Skeletal muscle satellite cell (primary cell): ENCODE data around the gene PSMC3. TPM values are rescaled to one million over a fixed set of nuclear protein-coding genes. Genes with fewer than 3 reads are reported as not detected.
"Not testable (repeated sequence)": the region's sequence is repeated elsewhere in the genome, so short reads cannot be mapped to it uniquely, and the experiment has no call there.

ENCODE experiments used
- H3K27me3 ChIP-seq: 2 replicates; pipeline ENCODE4 v1.7.0; 2013; ENCODE audit warnings: low read length; ENCODE audit not compliant: control insufficient read depth, insufficient read depth
- H3K36me3 ChIP-seq: 2 replicates; pipeline ENCODE4 v1.7.0; 2013; ENCODE audit warnings: mild to moderate bottlenecking, control low read depth, low read length; ENCODE audit not compliant: insufficient read depth
- H3K4me1 ChIP-seq: 2 replicates; pipeline ENCODE4 v1.7.0; 2013; ENCODE audit warnings: low read length; ENCODE audit not compliant: control insufficient read depth, insufficient read depth
- H3K4me2 ChIP-seq: 2 replicates; pipeline ENCODE4 v1.7.0; 2013; ENCODE audit warnings: mild to moderate bottlenecking, low read length
- H3K4me3 ChIP-seq: 2 replicates; pipeline ENCODE4 v1.7.0; 2013; ENCODE audit warnings: low read length
- H3K9ac ChIP-seq: 2 replicates; pipeline ENCODE4 v1.7.0; 2013; ENCODE audit warnings: mild to moderate bottlenecking, low read depth, low read length, moderate library complexity
- H3K9me3 ChIP-seq: replicated peaks from 2 replicates; pipeline ENCODE4 v1.7.0; 2013; ENCODE audit warnings: mild to moderate bottlenecking, control low read depth, low read length
- total RNA-seq: library from RNA; depleted of rRNA; stranded (reverse); fragments of >200 nt; gene quantifications from 2 replicates; pipeline ENCODE4 v1.2.3, GENCODE V29; 2012; rRNA removed

The PSMC3 gene
- total RNA-seq: 162 and 194 TPM in 2 replicates

DNA sequence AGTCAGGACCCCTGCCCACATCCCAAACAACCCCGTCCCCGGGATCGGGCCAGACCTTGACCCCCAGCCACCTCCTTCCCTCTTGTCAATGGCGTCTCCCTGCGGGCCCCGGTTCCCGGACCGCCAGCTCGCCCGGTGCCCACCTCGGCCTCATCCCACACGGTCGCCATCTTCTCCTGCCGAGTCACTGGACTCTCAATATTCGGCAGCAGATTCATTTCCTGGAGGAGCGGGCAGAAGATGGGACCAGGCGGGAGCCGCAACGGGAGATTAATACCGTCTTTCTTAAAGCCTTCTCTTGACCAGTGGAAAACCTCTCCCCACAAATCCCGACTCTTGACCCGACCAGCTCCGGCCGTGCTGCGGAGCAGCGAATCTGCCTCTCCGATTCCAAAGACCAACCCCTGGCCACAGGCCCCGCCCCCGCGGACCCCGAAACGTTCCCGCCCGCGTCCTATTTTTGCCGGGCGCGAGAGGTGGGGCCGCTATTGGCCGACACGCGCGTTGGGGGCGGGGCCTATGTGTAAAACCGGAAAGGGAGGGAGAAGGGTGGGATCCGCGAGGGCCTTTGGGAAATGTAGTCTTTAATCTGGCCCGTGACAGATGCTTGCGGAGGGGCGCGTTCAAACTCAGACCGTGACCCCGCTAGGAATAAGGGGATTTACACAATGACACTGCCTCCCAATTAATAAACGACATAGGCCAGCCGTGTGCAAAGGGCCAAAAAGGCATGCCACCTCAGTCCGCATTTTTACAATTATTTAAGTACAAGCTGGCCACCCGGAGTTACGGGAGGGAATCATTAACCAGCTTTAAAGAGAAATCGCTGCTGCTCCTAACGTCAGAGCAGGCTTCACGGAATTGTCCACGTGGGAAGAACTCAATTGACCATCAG, at the start of gene PSMC3:
TSS of gene PSMC3 (minus strand) at position 378 of the 895 bp plus-strand sequence. CDS start at position 218, 160 bp downstream.
- Histone ChIP-seq H3K36me3 (peaks cover 33% of the 10 kb centered on the region), H3K4me3 (peak within 1 kb of the TSS; percentile 92), H3K27me3 (no peaks in the 10 kb centered on the region), H3K9me3 (no peaks in the 10 kb centered on the region), H3K4me1 (peaks cover 19% of the 10 kb centered on the region), H3K9ac (peak within 1 kb of the TSS; percentile 98), H3K4me2 (peak within 1 kb of the TSS; percentile 97)

DNA sequence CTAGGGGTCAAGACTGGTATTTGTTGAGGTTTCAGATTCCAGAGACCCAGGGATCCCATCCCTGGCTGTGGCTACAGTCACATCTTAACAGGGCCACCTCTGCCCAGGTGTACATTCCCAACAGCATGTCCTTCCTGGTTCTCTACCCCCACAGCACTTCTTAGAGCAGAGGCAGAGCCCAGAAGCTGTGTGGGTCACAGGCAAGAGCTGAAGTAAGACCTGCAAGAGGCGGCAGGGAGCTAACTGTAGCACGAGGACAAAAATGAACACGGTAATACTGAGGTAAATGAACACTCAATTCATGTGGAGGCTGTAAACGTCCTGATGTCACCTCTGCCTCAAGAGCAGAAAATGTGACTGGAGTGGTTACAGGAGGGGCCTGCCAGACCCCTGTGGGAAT, 44.4 kb upstream of the PSMC3 start:
- H3K27me3 ChIP-seq: no peaks in the 10 kb centered on the region
- H3K36me3 ChIP-seq: peaks cover 73% of the 10 kb centered on the region
- no peak overlapping the region for H3K4me3 ChIP-seq
- no peaks in the 10 kb centered on the region for H3K9me3 ChIP-seq
- H3K4me2 ChIP-seq: no peak overlapping the region
- H3K4me1 ChIP-seq: peaks cover 31% of the 10 kb centered on the region
- H3K9ac ChIP-seq: no peak overlapping the region

DNA sequence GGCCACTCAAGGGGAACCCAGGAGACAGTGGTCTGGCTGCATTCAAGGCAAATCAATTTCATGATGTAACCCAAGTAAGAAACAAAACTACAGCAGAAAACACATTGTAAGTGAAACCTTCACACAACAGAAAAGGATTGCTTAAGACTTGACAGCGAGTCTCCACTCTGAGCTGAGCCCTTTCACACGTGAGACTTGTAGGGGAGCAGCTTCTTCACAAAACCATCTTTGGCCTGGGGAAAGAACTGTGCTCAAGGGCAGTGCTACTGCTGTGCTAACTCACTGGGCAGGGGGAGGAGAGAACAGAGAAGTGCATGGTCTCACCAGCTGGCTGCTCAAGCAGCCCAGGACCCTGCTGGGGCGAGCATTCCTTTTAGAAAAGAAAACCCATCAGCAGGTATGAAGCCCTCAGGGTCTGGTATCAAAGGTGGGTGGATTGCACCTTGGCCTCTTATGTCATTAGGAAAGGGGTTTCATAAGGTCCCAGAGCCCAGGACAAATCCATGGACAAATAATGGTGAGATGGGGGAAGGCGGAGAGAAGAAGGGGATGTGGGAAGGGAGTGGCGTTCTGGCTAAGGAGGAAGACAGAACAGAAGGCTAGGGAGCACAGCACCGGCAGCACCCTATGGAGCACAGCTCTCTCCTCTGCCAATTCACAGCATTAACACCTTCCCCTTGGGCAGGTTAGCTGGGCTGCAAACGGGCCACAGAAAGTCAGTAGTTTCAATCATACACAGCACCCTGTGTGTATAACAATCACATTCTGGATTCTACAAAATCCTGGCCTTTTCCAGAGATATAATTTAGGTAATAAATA, 43.3 kb upstream of the PSMC3 start:
- Histone ChIP-seq H3K9me3 (no peaks in the 10 kb centered on the region), H3K27me3 (no peaks in the 10 kb centered on the region), H3K4me3 (no peak overlapping the region), H3K9ac (no peak overlapping the region), H3K36me3 (peaks cover 68% of the 10 kb centered on the region), H3K4me1 (peaks cover 42% of the 10 kb centered on the region), H3K4me2 (no peak overlapping the region)

DNA sequence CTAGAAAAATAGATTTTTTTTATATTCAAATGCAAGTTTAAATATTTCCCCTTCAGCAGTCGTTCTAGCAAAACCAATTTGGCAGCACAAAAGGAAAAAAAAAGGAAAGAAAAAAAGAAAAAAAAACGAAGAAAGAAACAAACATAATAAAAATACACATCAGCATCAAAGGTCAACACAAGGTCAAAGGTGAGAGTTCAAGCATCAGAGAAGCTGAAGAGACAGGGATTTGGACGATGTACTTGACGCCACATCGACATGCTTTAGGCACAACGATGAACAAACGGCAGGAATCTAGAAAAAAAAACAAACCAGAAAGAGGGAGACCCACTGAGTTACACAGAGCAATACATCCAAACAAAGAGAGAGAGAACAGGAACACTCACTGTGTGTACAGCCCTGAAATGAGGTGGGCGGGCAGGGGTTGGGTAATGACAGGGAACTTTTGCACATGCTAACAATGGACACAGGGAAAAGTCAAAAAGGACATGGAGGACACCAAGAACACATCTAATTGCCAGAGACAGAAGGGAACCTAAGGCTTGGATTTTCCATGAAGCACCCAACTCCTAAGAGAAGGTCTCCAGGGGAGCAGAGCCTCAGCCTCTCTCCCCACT, 42.5 kb upstream of the PSMC3 start:
- no peak overlapping the region for H3K9ac ChIP-seq
- peaks cover 46% of the 10 kb centered on the region for H3K4me1 ChIP-seq
- H3K27me3 ChIP-seq: no peaks in the 10 kb centered on the region
- H3K36me3 ChIP-seq: peaks cover 70% of the 10 kb centered on the region
- no peaks in the 10 kb centered on the region for H3K9me3 ChIP-seq
- H3K4me2 ChIP-seq: no peak overlapping the region
- no peak overlapping the region for H3K4me3 ChIP-seq

DNA sequence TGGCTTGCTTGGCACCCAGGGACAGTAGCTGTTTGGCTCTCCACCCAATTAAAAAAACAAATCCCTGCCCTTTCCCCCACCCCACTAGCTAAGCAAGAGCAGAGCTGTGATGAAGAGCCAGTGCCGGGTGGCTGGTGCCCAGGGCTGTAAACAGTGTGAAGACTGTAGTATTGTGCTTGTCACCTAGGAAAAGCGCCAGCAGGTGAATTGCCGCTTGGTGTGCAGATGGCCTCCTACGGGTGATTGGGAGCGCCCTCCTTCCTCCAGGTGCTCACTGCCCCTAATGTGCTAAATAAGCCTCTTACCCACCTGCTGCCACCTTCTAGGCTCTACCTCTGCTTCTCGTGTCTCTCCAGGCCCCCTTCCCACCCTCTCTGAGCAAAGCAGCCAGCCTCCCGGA, 41.1 kb upstream of the PSMC3 start:
- Histone ChIP-seq H3K27me3 (no peaks in the 10 kb centered on the region), H3K36me3 (peaks cover 57% of the 10 kb centered on the region), H3K4me1 (peaks cover 46% of the 10 kb centered on the region), H3K9me3 (no peaks in the 10 kb centered on the region), H3K4me2 (peak overlapping the region; percentile 67), H3K4me3 (no peak overlapping the region), H3K9ac (no peak overlapping the region)

DNA sequence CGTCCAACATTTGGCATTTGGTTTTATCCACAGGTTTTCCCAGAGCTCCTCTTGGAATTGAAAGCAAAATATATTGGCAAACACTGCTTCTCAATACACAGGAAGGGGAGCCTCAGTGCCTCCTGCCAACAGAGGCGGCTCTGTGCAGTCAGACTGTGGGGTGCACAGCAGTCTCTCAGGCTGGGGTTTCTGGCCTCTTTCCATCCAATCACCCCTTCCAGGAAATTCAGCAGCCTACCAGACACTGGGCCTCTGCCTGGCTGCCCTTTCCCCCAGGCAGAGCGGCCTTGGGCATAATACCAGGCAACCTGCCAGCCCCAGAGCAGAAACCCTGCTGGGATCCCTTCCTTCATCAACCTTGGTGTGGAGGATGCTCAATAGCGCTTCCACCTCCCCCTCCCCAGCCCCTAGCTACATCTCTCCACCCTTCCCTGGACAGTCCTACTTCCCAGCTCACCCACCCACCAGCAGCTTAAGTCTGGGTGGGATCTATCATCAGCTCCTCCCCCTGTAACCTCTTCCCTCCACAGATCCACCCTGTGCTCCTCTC, 40.5 kb upstream of the PSMC3 start:
- peaks cover 51% of the 10 kb centered on the region for H3K36me3 ChIP-seq
- no peaks in the 10 kb centered on the region for H3K27me3 ChIP-seq
- no peak overlapping the region for H3K4me3 ChIP-seq
- H3K9ac ChIP-seq: peak overlapping the region; percentile 45
- no peaks in the 10 kb centered on the region for H3K9me3 ChIP-seq
- peaks cover 46% of the 10 kb centered on the region for H3K4me1 ChIP-seq
- H3K4me2 ChIP-seq: peak overlapping the region; percentile 67

DNA sequence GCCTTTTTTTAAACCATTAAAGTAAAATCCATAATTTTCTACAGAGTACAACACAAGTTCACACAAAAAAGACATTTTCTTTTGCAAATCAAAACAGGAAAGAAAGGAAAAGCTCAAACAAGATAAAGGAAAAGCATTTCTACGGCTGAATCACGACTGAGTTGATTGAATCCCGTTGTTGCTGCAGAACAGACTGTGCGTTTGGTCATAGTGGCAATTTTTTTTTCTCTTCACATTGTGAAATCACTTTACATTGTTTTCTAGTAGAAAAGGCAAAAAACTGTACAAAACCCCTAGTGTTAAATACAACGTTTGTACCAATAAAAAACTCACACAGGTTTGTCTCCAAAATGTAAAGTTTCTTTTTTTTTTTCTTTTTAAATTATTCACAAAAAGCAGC, 40.0 kb upstream of the PSMC3 start:
- H3K4me2 ChIP-seq: peak overlapping the region; percentile 67
- H3K4me1 ChIP-seq: peaks cover 48% of the 10 kb centered on the region
- no peak overlapping the region for H3K4me3 ChIP-seq
- peaks cover 45% of the 10 kb centered on the region for H3K36me3 ChIP-seq
- no peaks in the 10 kb centered on the region for H3K27me3 ChIP-seq
- H3K9me3 ChIP-seq: no peaks in the 10 kb centered on the region
- peak overlapping the region; percentile 45 for H3K9ac ChIP-seq

DNA sequence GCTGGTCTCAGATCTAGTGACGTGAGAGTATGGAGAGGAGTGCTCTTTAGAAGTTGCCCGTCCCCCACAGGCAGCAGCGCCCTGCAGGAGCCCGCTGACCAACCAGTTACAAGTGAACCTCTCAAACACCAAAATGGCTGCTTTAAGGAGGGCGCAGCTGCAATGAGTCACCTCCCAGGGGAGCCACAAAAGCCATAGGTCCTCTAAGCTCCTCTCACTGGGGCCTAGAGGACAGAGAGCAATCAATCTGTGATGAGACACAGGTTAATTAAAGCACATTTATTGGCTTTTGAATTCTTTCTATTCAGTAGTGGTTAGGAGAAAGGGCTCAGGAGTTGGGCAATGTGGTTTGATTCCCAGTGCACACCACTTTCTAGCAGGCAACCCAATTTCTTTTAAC, 38.2 kb upstream of the PSMC3 start:
- no peaks in the 10 kb centered on the region for H3K9me3 ChIP-seq
- peaks cover 56% of the 10 kb centered on the region for H3K4me1 ChIP-seq
- H3K27me3 ChIP-seq: no peaks in the 10 kb centered on the region
- H3K9ac ChIP-seq: no peak overlapping the region
- H3K4me3 ChIP-seq: no peak overlapping the region
- H3K4me2 ChIP-seq: no peak overlapping the region
- peaks cover 32% of the 10 kb centered on the region for H3K36me3 ChIP-seq

DNA sequence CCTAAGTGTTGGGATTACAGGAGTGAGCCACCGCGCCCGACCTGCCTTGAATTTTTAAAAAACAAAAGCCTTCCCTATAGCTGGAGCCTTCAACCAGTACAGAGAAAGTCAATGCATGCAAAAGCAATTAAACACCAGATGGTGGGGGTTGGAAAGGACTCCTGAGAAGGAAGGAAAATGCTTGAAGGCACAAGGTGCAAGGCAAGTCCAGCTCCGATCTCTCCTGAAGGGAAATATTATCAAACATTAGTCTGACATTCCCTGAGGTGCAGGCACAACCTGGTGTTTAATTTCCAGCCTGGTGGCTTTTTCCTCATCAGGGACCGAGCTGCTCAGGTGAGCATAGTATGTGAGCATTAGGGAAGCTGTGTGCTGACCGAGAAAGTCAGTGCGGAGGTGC, 35.6 kb upstream of the PSMC3 start:
- no peak overlapping the region for H3K4me3 ChIP-seq
- H3K4me2 ChIP-seq: no peak overlapping the region
- peaks cover 37% of the 10 kb centered on the region for H3K4me1 ChIP-seq
- H3K9me3 ChIP-seq: no peaks in the 10 kb centered on the region
- no peak overlapping the region for H3K9ac ChIP-seq
- H3K27me3 ChIP-seq: no peaks in the 10 kb centered on the region
- peaks cover 21% of the 10 kb centered on the region for H3K36me3 ChIP-seq

DNA sequence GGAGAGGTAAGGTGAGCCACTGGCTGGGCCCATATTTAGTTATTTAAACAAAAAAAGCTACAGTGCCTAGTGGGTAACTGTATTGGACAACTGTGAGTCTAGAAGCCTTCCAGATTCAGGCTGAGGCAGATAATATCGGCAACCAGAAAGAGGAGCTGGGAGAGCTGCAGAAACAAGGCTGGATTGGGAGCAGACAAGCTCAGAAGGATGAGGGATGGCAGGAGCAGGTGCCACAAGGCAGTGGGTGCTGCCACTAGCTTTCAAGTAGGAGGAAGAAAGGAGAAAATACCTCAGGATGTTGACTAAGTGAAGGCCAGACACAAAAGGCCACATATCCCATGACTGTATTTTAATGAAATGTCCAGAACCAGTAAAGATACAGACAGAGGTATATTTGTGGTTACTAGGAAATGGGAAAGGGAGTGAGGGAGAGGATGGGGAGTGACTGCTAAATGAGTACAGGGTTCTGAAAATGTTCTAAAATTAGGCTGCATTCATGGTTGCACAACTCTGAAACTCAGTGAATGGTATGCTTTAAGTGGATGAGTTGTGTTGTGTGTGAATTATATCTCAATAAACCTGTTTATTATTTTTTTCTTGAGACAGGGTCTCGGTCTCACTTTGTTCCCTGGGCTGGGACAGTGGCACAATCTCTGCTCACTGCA, 34.5 kb upstream of the PSMC3 start:
- Histone ChIP-seq H3K4me2 (no peak overlapping the region), H3K9ac (no peak overlapping the region), H3K9me3 (no peaks in the 10 kb centered on the region), H3K4me3 (no peak overlapping the region), H3K27me3 (no peaks in the 10 kb centered on the region), H3K4me1 (peaks cover 26% of the 10 kb centered on the region), H3K36me3 (peaks cover 21% of the 10 kb centered on the region)

DNA sequence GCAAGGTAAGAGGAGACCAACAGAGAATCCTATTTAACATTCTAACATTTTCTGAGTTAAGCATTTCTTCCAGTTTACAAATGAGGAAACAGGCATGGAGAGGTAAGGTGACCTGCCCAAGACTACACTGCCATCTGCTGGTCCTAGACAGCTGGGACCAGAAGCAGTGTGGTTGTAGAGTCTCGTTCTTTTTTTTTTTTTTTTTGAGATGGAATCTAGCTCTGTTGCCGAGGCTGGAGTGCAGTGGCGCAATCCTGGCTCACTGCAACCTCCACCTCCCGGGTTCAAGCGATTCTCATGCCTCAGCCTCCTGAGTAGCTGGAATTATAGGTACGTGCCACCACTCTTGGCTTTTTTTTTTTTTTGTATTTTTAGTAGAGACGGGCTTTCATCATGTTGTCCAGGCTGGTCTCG, 28.0 kb upstream of the PSMC3 start:
- H3K4me2 ChIP-seq, H3K4me1 ChIP-seq, H3K36me3 ChIP-seq, H3K9ac ChIP-seq, H3K9me3 ChIP-seq, H3K27me3 ChIP-seq, H3K4me3 ChIP-seq: not testable (repeated sequence)
